Measurements from ENCODE around the gene CCDC92. TPM values are rescaled to one million over a fixed set of nuclear protein-coding genes. Genes with fewer than 3 reads are reported as not detected.

Gene CCDC92
- total and polyA plus RNA-seq, 2 of the 8 experiments (the other 6 are each of a cell fraction or from before 2014, with no cell fraction given): 0.43 to 0.51 TPM

DNA sequence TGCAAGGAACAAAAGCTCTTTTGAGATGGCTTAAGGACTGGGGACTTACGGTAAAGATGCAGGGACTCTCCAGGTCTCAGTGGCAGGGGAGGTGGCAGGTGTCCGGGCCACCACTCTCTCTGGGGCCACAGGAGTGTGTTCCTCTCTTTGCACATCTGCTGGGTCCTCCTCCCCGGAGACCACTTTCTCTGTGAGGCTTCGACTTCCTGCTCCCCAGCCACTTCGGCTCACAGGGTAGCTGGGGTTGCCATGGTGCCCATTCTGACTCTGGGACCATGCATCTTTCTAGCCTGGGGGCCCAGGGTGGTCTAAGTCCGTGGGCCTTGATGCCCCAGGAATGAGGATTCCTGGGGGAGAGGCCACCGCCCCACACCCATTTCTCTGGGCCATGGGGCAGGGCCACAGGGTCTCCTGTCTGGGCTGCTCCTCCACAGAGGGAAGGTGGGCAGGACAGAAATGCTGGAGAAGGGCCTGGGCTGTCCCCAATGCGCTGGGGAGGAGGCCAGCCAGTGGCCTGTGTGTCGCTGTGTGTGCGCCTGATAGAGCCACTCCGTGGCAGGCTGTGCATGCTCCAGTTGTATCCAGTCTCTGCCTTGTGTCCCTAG, 38.5 kb downstream of the CCDC92 start:
- Histone ChIP-seq H3K4me1 (replicated peaks in 1 of 4; ENCODE audit: control insufficient read depth in 3 of 4, insufficient read depth in 4 of 4, low read length in 3 of 4) (no peaks in the 10 kb centered on the region), H2BK15ac (ENCODE audit: low read length) (no peak overlapping the region), H2AK5ac (ENCODE audit: low read depth, low read length) (no peak overlapping the region), H3K23me2 (ENCODE audit: low read depth, low read length) (no peaks in the 10 kb centered on the region), H2BK120ac (replicated peaks; ENCODE audit: low read depth, low read length) (no peak overlapping the region), H3K27me3 (replicated peaks in 1 of 4; ENCODE audit: control insufficient read depth in 3 of 4, extremely low read depth in 1 of 4, insufficient read depth in 3 of 4, low read length in 3 of 4) (peaks cover 0 to 2% (median 0%) of the 10 kb centered on the region in 4 experiments; a peak in 1 of 7 replicates), H2BK20ac (ENCODE audit: low read length) (no peak overlapping the region), H3K79me1 (ENCODE audit: low read depth, low read length) (no peaks in the 10 kb centered on the region), H3K56ac (replicated peaks; ENCODE audit: insufficient read length, low read depth, low read length) (no peak overlapping the region), H3K36me3 (ENCODE audit: control insufficient read depth in 2 of 4, insufficient read depth in 4 of 4, low read length in 3 of 4) (no peaks in the 10 kb centered on the region), H3K27ac (ENCODE audit: low read depth, low read length) (no peak overlapping the region), H2BK5ac (ENCODE audit: low read depth, low read length) (no peak overlapping the region), H3K18ac (ENCODE audit: extremely low read depth, low read length) (no peak overlapping the region), H3K23ac (ENCODE audit: insufficient read length) (no peak overlapping the region), H3K4me3 (ENCODE audit: extremely low read depth in 1 of 4, insufficient read depth in 2 of 4, low read depth in 3 of 4, low read length in 4 of 4) (no peak overlapping the region), H3K9me3 (ENCODE audit: insufficient read depth in 2 of 2, low read depth in 1 of 2, low read length in 1 of 2) (no peaks in the 10 kb centered on the region), H3K79me2 (ENCODE audit: control insufficient read depth in 1 of 2, insufficient read depth in 2 of 2, low read length in 2 of 2) (no peaks in the 10 kb centered on the region), H4K5ac (ENCODE audit: insufficient read length, low read depth, low read length) (no peak overlapping the region), H3K14ac (ENCODE audit: insufficient read length) (no peak overlapping the region), H3K4ac (replicated peaks; ENCODE audit: insufficient read length, low read depth, low read length) (no peak overlapping the region), H3K4me2 (ENCODE audit: insufficient read depth in 1 of 2, low read depth in 2 of 2, low read length in 2 of 2) (no peak overlapping the region), H4K8ac (ENCODE audit: extremely low read depth, insufficient read depth, low read length) (no peak overlapping the region), H3K9ac (replicated peaks in 1 of 4; ENCODE audit: extremely low read depth in 1 of 4, low read depth in 3 of 4, low read length in 3 of 4) (no peak overlapping the region), H2BK12ac (ENCODE audit: low read depth, low read length) (no peak overlapping the region), H4K91ac (replicated peaks; ENCODE audit: insufficient read length, low read length) (no peak overlapping the region), H4K20me1 (replicated peaks in 1 of 2; ENCODE audit: control insufficient read depth in 1 of 2, insufficient read depth in 2 of 2, low read length in 2 of 2) (no peaks in the 10 kb centered on the region), H2AFZ (ENCODE audit: low read length) (no peak overlapping the region)
- 85% methylated on average over 10 of the region's 11 CpGs; no CpG with 5 or more reads in 1 of the 2 experiments for WGBS, 2 experiments (ENCODE audit: extremely low coverage in 1 of 2, insufficient coverage in 1 of 2, insufficient read length in 1 of 2, insufficient replicate concordance in 2 of 2, low coverage in 1 of 2, low lambda C conversion rate in 2 of 2, missing lambda C conversion rate in 1 of 2)
- CTCF ChIA-PET (ENCODE audit: partially characterized antibody): interaction anchor here (1.4 to 4.5 kb wide), 4 partner anchors 13 to 53 kb away, joined by 3 to 17 read pairs (median 5); no protein-coding TSS in a partner anchor
- FAIRE-seq (no peak), DNase-seq (ENCODE audit: low read depth in 1 of 2, low spot score in 2 of 2) (no peak)
- POLR2A ChIA-PET (ENCODE audit: partially characterized antibody): no interaction called here
- TF ChIP-seq SUZ12 (IDR thresholded peaks at IDR 0.05; ENCODE audit: low read length) (no peak), CBX8 (IDR thresholded peaks at IDR 0.05; ENCODE audit: borderline replicate concordance, low read depth, low read length) (no peak), SRF (IDR thresholded peaks at IDR 0.05; ENCODE audit: low read depth, low read length) (no peak), GTF2F1 (IDR thresholded peaks at IDR 0.05; ENCODE audit: borderline replicate concordance, low read depth, low read length) (no peak), CHD1 (IDR thresholded peaks at IDR 0.05; ENCODE audit: low read depth, low read length) (no peak), POLR2A (IDR thresholded peaks at IDR 0.05; ENCODE audit: control extremely low read depth in 1 of 2, low read depth in 2 of 2, low read length in 2 of 2) (no peak), SIX5 (IDR thresholded peaks at IDR 0.05; ENCODE audit: low read depth, low read length) (no peak), BRCA1 (IDR thresholded peaks at IDR 0.05; ENCODE audit: low read depth, low read length) (no peak), SIRT6 (IDR thresholded peaks at IDR 0.05; ENCODE audit: low read length) (no peak), EP300 (IDR thresholded peaks at IDR 0.05; ENCODE audit: borderline replicate concordance in 1 of 2, low read depth in 2 of 2, low read length in 2 of 2) (no peak)
- TF ChIP-seq, protein P1, sequence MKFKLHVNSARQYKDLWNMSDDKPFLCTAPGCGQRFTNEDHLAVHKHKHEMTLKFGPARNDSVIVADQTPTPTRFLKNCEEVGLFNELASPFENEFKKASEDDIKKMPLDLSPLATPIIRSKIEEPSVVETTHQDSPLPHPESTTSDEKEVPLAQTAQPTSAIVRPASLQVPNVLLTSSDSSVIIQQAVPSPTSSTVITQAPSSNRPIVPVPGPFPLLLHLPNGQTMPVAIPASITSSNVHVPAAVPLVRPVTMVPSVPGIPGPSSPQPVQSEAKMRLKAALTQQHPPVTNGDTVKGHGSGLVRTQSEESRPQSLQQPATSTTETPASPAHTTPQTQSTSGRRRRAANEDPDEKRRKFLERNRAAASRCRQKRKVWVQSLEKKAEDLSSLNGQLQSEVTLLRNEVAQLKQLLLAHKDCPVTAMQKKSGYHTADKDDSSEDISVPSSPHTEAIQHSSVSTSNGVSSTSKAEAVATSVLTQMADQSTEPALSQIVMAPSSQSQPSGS (IDR thresholded peaks at IDR 0.05; ENCODE audit: low read length): no peak
